GM23338 (cell line): Measurements from ENCODE around the gene AKNA. TPM values are rescaled to one million over a fixed set of nuclear protein-coding genes. Genes with fewer than 3 reads are reported as not detected.

ENCODE experiments used
- ATAC-seq: fragments of 200-7000 bp; cut with Tn5 transposase; 3 replicates; pipeline ENCODE4 v1.9.1; 2020
- DNase-seq: peaks from one replicate; pipeline ENCODE4 v3.0.0-alpha.2; 2015; ENCODE audit warnings: low spot score
- H2AFZ ChIP-seq: fragments of 200-600 bp; sonication (generic); 2 replicates; pipeline ENCODE4 v1.8.0; 2016; ENCODE audit warnings: antibody characterized with exemption, mild to moderate bottlenecking, moderate library complexity
- H3F3A ChIP-seq: fragments of 200-600 bp; sonication (generic); replicated peaks from 2 replicates; pipeline ENCODE4 v1.8.0; 2017; ENCODE audit warnings: antibody characterized with exemption, mixed run types, low read depth
- H3K27ac ChIP-seq: fragments of 200-600 bp; sonication (generic); 2 replicates; pipeline ENCODE4 v1.6.1; 2016; ENCODE audit warnings: low read depth
- H3K27me3 ChIP-seq: fragments of 200-600 bp; sonication (generic); 2 replicates; pipeline ENCODE4 v1.8.0; 2016; ENCODE audit warnings: mild to moderate bottlenecking, mixed run types, moderate library complexity; ENCODE audit not compliant: insufficient read depth
- H3K36me3 ChIP-seq: fragments of 200-600 bp; sonication (generic); 2 replicates; pipeline ENCODE4 v1.8.0; 2016; ENCODE audit warnings: mild to moderate bottlenecking; ENCODE audit not compliant: insufficient read depth
- H3K4me1 ChIP-seq: fragments of 200-600 bp; sonication (generic); 2 replicates; pipeline ENCODE4 v1.8.0; 2016; ENCODE audit warnings: mild to moderate bottlenecking, moderate library complexity; ENCODE audit not compliant: insufficient read depth
- H3K4me2 ChIP-seq: fragments of 200-600 bp; sonication (generic); 2 replicates; pipeline ENCODE4 v1.7.1; 2017; ENCODE audit warnings: mixed run types
- H3K4me3 ChIP-seq: fragments of 200-600 bp; sonication (generic); 2 replicates; pipeline ENCODE4 v1.6.1; 2016; ENCODE audit warnings: mixed run types
- H3K79me2 ChIP-seq: fragments of 200-600 bp; sonication (generic); replicated peaks from 2 replicates; pipeline ENCODE4 v1.8.0; 2017; ENCODE audit warnings: mild to moderate bottlenecking; ENCODE audit not compliant: insufficient read depth
- H3K9me2 ChIP-seq: fragments of 200-600 bp; sonication (generic); 2 replicates; pipeline ENCODE4 v1.8.0; 2017; ENCODE audit not compliant: insufficient read depth
- H4K20me1 ChIP-seq: fragments of 200-600 bp; sonication (generic); replicated peaks from 2 replicates; pipeline ENCODE4 v1.8.0; 2017; ENCODE audit warnings: mild to moderate bottlenecking; ENCODE audit not compliant: insufficient read depth
- H3K27ac Mint-ChIP-seq: 2 replicates; pipeline ENCODE4 v1.8.0; 2020; ENCODE audit warnings: inconsistent platforms, mild to moderate bottlenecking, moderate library complexity, mixed read lengths
- H3K27me3 Mint-ChIP-seq: 3 replicates; pipeline ENCODE4 v1.8.0; 2022; ENCODE audit warnings: low read depth, mild to moderate bottlenecking, moderate library complexity, mixed read lengths, inconsistent platforms; ENCODE audit not compliant: insufficient read depth, poor library complexity
- H3K36me3 Mint-ChIP-seq: 3 replicates; pipeline ENCODE4 v1.8.0; 2021; ENCODE audit warnings: low read depth, mild to moderate bottlenecking, inconsistent platforms, moderate library complexity, mixed read lengths
- H3K4me1 Mint-ChIP-seq: 3 replicates; pipeline ENCODE4 v1.8.0; 2020; ENCODE audit warnings: mild to moderate bottlenecking, inconsistent platforms, mixed read lengths
- H3K4me3 Mint-ChIP-seq: 3 replicates; pipeline ENCODE4 v1.8.0; 2021; ENCODE audit warnings: moderate library complexity, mild to moderate bottlenecking, inconsistent platforms, mixed read lengths
- H3K9me3 Mint-ChIP-seq: 3 replicates; pipeline ENCODE4 v1.8.0; 2020; ENCODE audit warnings: moderate library complexity, mild to moderate bottlenecking, inconsistent platforms, mixed read lengths
- EZH2 ChIP-seq: fragments of 200-600 bp; sonication (generic); IDR thresholded peaks from one replicate; pipeline ENCODE4 v1.8.0; 2017; ENCODE audit warnings: antibody characterized with exemption, mild to moderate bottlenecking, low read depth; ENCODE audit not compliant: unreplicated experiment
- NANOG ChIP-seq: IDR thresholded peaks from 2 replicates; pipeline ENCODE4 v1.6.1; 2016; ENCODE audit warnings: antibody characterized with exemption, borderline replicate concordance
- POLR2AphosphoS5 ChIP-seq: IDR thresholded peaks from 2 replicates; pipeline ENCODE4 v1.6.1; 2016; ENCODE audit warnings: antibody characterized with exemption, low read depth
- STAT1 ChIP-seq: IDR thresholded peaks from one replicate; pipeline ENCODE4 v1.6.1; 2016; ENCODE audit warnings: antibody characterized with exemption; ENCODE audit not compliant: unreplicated experiment
- ZNF114 ChIP-seq: fragments of 250-450 bp; sonication (Bioruptor Pico); IDR thresholded peaks from 2 replicates; pipeline ENCODE4 v1.5.0; 2020; ENCODE audit warnings: mild to moderate bottlenecking, moderate library complexity
- ZNF331 ChIP-seq: fragments of 250-450 bp; sonication (Bioruptor Pico); IDR thresholded peaks from 2 replicates; pipeline ENCODE4 v1.5.0; 2020; ENCODE audit warnings: low read depth, mild to moderate bottlenecking, moderate library complexity
- ZNF462 ChIP-seq: fragments of 250-450 bp; sonication (Bioruptor Pico); IDR thresholded peaks from 2 replicates; pipeline ENCODE4 v1.5.0; 2020; ENCODE audit warnings: mild to moderate bottlenecking, moderate library complexity
- polyA plus RNA-seq: library from polyadenylated mRNA; unstranded; fragments of >200 nt; fragmentation: Nextera tagmentation; extraction: Ambion mirVana; gene quantifications from 2 replicates; pipeline ENCODE4 v1.2.1, GENCODE V29; 2016
- total RNA-seq: library from RNA; depleted of rRNA; stranded (reverse); fragments of >200 nt; shearing (Covaris generic); gene quantifications from 2 replicates; pipeline ENCODE4 v1.2.3, GENCODE V29; 2014
- TF ChIP-seq, protein P1 (sequence below), 2 experiments: fragments of 200-600 bp in 1 of 2; sonication (generic) in 1 of 2; conservative IDR thresholded peaks; 2 replicates each; pipeline versions ENCODE4 v1.5.1 to v1.6.1; 2016 to 2017; ENCODE audit warnings: antibody characterized with exemption in 2 of 2, low read depth in 2 of 2, mild to moderate bottlenecking in 2 of 2, moderate library complexity in 1 of 2
- TF ChIP-seq, protein P2 (sequence below): IDR thresholded peaks from 2 replicates; pipeline ENCODE4 v1.6.1; 2016; ENCODE audit warnings: antibody characterized with exemption
- TF ChIP-seq, protein P3 (sequence below): IDR thresholded peaks from one replicate; pipeline ENCODE4 v1.6.1; 2018; ENCODE audit warnings: antibody characterized with exemption; ENCODE audit not compliant: unreplicated experiment

The AKNA gene
- total and polyA plus RNA-seq, 2 experiments from 2014 or later = 9.0 to 28.1 TPM

DNA sequence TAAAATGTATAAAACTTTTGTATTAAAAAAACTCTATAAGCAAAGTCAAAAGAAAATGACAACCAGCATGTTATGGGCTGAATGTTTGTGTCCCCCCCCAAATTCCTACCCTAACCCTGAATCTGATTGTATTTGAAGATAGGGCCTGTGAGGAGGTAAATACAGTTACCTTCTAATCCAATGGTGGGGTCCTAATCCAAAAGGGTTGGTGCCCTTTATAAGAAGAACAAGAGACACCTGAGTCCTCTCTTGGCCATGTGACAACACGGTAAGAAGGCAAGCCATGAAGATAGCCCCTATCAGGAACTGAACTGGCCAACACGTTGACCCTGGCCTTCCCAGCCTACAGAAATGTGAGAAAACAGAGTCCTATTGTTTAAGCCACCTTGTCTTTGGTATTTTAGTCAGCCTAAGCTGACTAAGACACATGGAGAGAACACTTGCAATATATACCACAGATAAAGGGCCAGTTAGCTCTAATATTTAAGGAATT, 49.7 kb upstream of the AKNA start:
- no peak overlapping the region for H3K27ac ChIP-seq
- H3K4me3 Mint-ChIP-seq = no peak overlapping the region
- no peak overlapping the region for H3K27ac Mint-ChIP-seq
- no peak for ATAC-seq
- no peaks in the 10 kb centered on the region for H3K36me3 Mint-ChIP-seq
- H4K20me1 ChIP-seq = no peaks in the 10 kb centered on the region
- no peaks in the 10 kb centered on the region for H3K9me3 Mint-ChIP-seq
- H3K4me3 ChIP-seq = no peak overlapping the region
- DNase-seq = no peak
- H3K4me1 ChIP-seq = no peaks in the 10 kb centered on the region
- no peaks in the 10 kb centered on the region for H3K27me3 ChIP-seq
- no peaks in the 10 kb centered on the region for H3F3A ChIP-seq
- TF ChIP-seq STAT1 = no peak
- TF ChIP-seq, protein P1, sequence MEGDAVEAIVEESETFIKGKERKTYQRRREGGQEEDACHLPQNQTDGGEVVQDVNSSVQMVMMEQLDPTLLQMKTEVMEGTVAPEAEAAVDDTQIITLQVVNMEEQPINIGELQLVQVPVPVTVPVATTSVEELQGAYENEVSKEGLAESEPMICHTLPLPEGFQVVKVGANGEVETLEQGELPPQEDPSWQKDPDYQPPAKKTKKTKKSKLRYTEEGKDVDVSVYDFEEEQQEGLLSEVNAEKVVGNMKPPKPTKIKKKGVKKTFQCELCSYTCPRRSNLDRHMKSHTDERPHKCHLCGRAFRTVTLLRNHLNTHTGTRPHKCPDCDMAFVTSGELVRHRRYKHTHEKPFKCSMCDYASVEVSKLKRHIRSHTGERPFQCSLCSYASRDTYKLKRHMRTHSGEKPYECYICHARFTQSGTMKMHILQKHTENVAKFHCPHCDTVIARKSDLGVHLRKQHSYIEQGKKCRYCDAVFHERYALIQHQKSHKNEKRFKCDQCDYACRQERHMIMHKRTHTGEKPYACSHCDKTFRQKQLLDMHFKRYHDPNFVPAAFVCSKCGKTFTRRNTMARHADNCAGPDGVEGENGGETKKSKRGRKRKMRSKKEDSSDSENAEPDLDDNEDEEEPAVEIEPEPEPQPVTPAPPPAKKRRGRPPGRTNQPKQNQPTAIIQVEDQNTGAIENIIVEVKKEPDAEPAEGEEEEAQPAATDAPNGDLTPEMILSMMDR (conservative IDR thresholded peaks at IDR 0.05; ENCODE audit: low read depth in 2 of 2) = no peak
- no peak for TF ChIP-seq POLR2AphosphoS5
- TF ChIP-seq ZNF331 (CRISPR knock-in tag) = no peak
- TF ChIP-seq, protein P2, sequence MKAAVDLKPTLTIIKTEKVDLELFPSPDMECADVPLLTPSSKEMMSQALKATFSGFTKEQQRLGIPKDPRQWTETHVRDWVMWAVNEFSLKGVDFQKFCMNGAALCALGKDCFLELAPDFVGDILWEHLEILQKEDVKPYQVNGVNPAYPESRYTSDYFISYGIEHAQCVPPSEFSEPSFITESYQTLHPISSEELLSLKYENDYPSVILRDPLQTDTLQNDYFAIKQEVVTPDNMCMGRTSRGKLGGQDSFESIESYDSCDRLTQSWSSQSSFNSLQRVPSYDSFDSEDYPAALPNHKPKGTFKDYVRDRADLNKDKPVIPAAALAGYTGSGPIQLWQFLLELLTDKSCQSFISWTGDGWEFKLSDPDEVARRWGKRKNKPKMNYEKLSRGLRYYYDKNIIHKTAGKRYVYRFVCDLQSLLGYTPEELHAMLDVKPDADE = no peak
- TF ChIP-seq ZNF462 (CRISPR knock-in tag) = no peak
- no peak for TF ChIP-seq EZH2
- TF ChIP-seq, protein P3, sequence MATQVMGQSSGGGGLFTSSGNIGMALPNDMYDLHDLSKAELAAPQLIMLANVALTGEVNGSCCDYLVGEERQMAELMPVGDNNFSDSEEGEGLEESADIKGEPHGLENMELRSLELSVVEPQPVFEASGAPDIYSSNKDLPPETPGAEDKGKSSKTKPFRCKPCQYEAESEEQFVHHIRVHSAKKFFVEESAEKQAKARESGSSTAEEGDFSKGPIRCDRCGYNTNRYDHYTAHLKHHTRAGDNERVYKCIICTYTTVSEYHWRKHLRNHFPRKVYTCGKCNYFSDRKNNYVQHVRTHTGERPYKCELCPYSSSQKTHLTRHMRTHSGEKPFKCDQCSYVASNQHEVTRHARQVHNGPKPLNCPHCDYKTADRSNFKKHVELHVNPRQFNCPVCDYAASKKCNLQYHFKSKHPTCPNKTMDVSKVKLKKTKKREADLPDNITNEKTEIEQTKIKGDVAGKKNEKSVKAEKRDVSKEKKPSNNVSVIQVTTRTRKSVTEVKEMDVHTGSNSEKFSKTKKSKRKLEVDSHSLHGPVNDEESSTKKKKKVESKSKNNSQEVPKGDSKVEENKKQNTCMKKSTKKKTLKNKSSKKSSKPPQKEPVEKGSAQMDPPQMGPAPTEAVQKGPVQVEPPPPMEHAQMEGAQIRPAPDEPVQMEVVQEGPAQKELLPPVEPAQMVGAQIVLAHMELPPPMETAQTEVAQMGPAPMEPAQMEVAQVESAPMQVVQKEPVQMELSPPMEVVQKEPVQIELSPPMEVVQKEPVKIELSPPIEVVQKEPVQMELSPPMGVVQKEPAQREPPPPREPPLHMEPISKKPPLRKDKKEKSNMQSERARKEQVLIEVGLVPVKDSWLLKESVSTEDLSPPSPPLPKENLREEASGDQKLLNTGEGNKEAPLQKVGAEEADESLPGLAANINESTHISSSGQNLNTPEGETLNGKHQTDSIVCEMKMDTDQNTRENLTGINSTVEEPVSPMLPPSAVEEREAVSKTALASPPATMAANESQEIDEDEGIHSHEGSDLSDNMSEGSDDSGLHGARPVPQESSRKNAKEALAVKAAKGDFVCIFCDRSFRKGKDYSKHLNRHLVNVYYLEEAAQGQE = no peak
- TF ChIP-seq NANOG = no peak
- TF ChIP-seq ZNF114 (CRISPR knock-in tag) = no peak
- peaks cover 2% of the 10 kb centered on the region for H3K27me3 Mint-ChIP-seq
- H3K79me2 ChIP-seq = no peaks in the 10 kb centered on the region
- no peaks in the 10 kb centered on the region for H3K36me3 ChIP-seq
- H2AFZ ChIP-seq = no peak overlapping the region
- H3K4me2 ChIP-seq = no peak overlapping the region
- H3K9me2 ChIP-seq = no peaks in the 10 kb centered on the region
- peaks cover 2% of the 10 kb centered on the region; the same call in 2 of the 3 replicates for H3K4me1 Mint-ChIP-seq
